Adrenal gland (tissue), 5 donors: Measurements from ENCODE around the gene CPOX.

Source experiments
- CTCF ChIP-seq, 6 experiments: fragments of 450-650 bp in 4 of 6; fragments of 200-600 bp in 2 of 6; sonication (generic) in 1 of 6; IDR thresholded peaks; 1 replicate in 5 of 6; 2 replicates in 1 of 6; pipeline versions ENCODE4 v1.5.1 to v1.8.0; 2016 to 2021; ENCODE audit warnings: antibody characterized with exemption in 6 of 6, mild to moderate bottlenecking in 2 of 6, moderate library complexity in 1 of 6
- POLR2A ChIP-seq, 2 donors: fragments of 450-650 bp; IDR thresholded peaks; one replicate each; pipeline ENCODE4 v1.6.1; 2017; ENCODE audit warnings: antibody characterized with exemption in 2 of 2, mild to moderate bottlenecking in 2 of 2, moderate library complexity in 1 of 2
- donor health status: DM: no; HTN: no; CAD: no.

DNA sequence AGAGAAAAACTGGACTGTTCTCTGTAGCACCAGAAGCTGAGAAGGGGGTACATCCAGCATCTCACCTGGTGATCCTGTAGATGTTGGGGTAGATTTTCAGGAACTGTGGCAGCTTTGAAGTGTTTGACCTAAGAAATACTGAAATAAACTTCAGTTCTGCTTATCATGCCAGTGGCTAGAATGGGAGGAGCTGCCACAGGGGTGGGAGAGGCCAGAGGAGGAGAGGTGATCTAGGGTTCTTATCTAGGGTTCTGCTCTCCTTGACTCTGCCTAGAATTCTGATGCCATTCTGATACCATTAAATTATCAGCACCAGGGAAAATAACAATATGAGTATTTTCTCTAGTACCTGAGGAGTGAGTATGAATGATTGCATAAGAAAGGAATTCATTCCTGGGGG is 10.2 kb upstream of the CPOX start:
- TF ChIP-seq CTCF (IDR thresholded peaks at IDR 0.05) (no peak), POLR2A (IDR thresholded peaks at IDR 0.05) (no peak)
